WTC11 (cell line): Measurements from ENCODE around the gene MAEA. TPM values are rescaled to one million over a fixed set of nuclear protein-coding genes. Genes with fewer than 3 reads are reported as not detected.
"Not testable (repeated sequence)": the region's sequence is repeated elsewhere in the genome, so short reads cannot be mapped to it uniquely, and the experiment has no call there.

Experiments
- ATAC-seq: fragments of 200-7000 bp; cut with Tn5 transposase; 2 replicates; pipeline ENCODE4 v1.10.0; 2021; ENCODE audit warnings: mild to moderate bottlenecking, moderate library complexity
- CTCF ChIA-PET: fragments of 300-600 bp; sonication (Branson Sonifier 250); formaldehyde crosslinking; loops from one replicate; lab custom pipeline; 2021; ENCODE audit warnings: antibody characterized with exemption; lab: Charles Lee
- POLR2A ChIA-PET: fragments of 350-600 bp; sonication (Branson Sonifier 250); formaldehyde crosslinking; loops from one replicate; lab custom pipeline; 2021; ENCODE audit warnings: antibody characterized with exemption; lab: Charles Lee
- DNase-seq: peaks from one replicate; pipeline ENCODE4 v3.0.0; 2021; ENCODE audit warnings: low spot score
- H3K27ac Mint-ChIP-seq: 2 replicates; pipeline ENCODE4 v1.8.0; 2021; ENCODE audit warnings: mixed read lengths
- H3K27me3 Mint-ChIP-seq: 2 replicates; pipeline ENCODE4 v1.8.0; 2021; ENCODE audit warnings: low read depth, mild to moderate bottlenecking, moderate library complexity, mixed read lengths
- H3K36me3 Mint-ChIP-seq: 2 replicates; pipeline ENCODE4 v1.8.0; 2021; ENCODE audit warnings: mixed read lengths
- H3K4me1 Mint-ChIP-seq: 2 replicates; pipeline ENCODE4 v1.8.0; 2022; ENCODE audit warnings: mixed read lengths
- H3K4me3 Mint-ChIP-seq: 2 replicates; pipeline ENCODE4 v1.8.0; 2021; ENCODE audit warnings: mild to moderate bottlenecking, moderate library complexity, mixed read lengths
- H3K9me3 Mint-ChIP-seq: 2 replicates; pipeline ENCODE4 v1.8.0; 2021; ENCODE audit warnings: mixed read lengths
- CBFB ChIP-seq: sonication (generic); formaldehyde crosslinking; IDR thresholded peaks from 2 replicates; pipeline ENCODE4 v1.8.1; 2022; ENCODE audit warnings: mild to moderate bottlenecking, low read depth, missing genetic modification reagents
- CREB1 ChIP-seq: sonication (generic); formaldehyde crosslinking; IDR thresholded peaks from 2 replicates; pipeline ENCODE4 v1.8.0; 2023; ENCODE audit warnings: mild to moderate bottlenecking, missing genetic modification reagents
- E2F1 ChIP-seq: sonication (generic); formaldehyde crosslinking; IDR thresholded peaks from 2 replicates; pipeline ENCODE4 v1.8.0; 2022; ENCODE audit warnings: mild to moderate bottlenecking, missing genetic modification reagents
- FOXJ3 ChIP-seq: sonication (generic); formaldehyde crosslinking; IDR thresholded peaks from 2 replicates; pipeline ENCODE4 v1.9.0; 2021; ENCODE audit warnings: missing genetic modification reagents, mild to moderate bottlenecking, borderline replicate concordance
- HMGA2 ChIP-seq: fragments of 250-450 bp; sonication (Bioruptor Pico); IDR thresholded peaks from 2 replicates; pipeline ENCODE4 v1.4.0; 2021; ENCODE audit warnings: mild to moderate bottlenecking, moderate library complexity
- JUN ChIP-seq: sonication (generic); formaldehyde crosslinking; IDR thresholded peaks from 2 replicates; pipeline ENCODE4 v1.8.0; 2023; ENCODE audit warnings: mild to moderate bottlenecking, missing genetic modification reagents
- MXD4 ChIP-seq: fragments of 250-450 bp; sonication (Bioruptor Pico); IDR thresholded peaks from 2 replicates; pipeline ENCODE4 v1.8.0; 2021; ENCODE audit warnings: mild to moderate bottlenecking, moderate library complexity, borderline replicate concordance
- NFATC4 ChIP-seq: fragments of 250-450 bp; sonication (Bioruptor Pico); IDR thresholded peaks from 2 replicates; pipeline ENCODE4 v1.9.0; 2021; ENCODE audit warnings: mild to moderate bottlenecking
- PREB ChIP-seq: sonication (generic); formaldehyde crosslinking; IDR thresholded peaks from 2 replicates; pipeline ENCODE4 v1.8.1; 2022; ENCODE audit warnings: mild to moderate bottlenecking, missing genetic modification reagents, moderate library complexity, borderline replicate concordance
- SOX15 ChIP-seq: fragments of 250-450 bp; sonication (Bioruptor Pico); IDR thresholded peaks from 2 replicates; pipeline ENCODE4 v1.9.0; 2021; ENCODE audit warnings: mild to moderate bottlenecking
- ZNF317 ChIP-seq: sonication (generic); formaldehyde crosslinking; IDR thresholded peaks from 2 replicates; pipeline ENCODE4 v1.8.1; 2023; ENCODE audit warnings: low read depth, mild to moderate bottlenecking, moderate library complexity, missing genetic modification reagents, borderline replicate concordance
- ZNF416 ChIP-seq: fragments of 250-450 bp; sonication (Bioruptor Pico); IDR thresholded peaks from 2 replicates; pipeline ENCODE4 v1.9.0; 2021; ENCODE audit warnings: mild to moderate bottlenecking, inconsistent platforms
- total RNA-seq: library from RNA; stranded (reverse); gene quantifications from 3 replicates; pipeline ENCODE4 v1.2.3, GENCODE V29; 2021
- TF ChIP-seq, protein P1 (sequence below): sonication (generic); formaldehyde crosslinking; IDR thresholded peaks from 2 replicates; pipeline ENCODE4 v1.8.1; 2023; ENCODE audit warnings: mild to moderate bottlenecking, missing genetic modification reagents, moderate library complexity
- TF ChIP-seq, protein P2 (sequence below): sonication (generic); formaldehyde crosslinking; IDR thresholded peaks from 2 replicates; pipeline ENCODE4 v1.8.0; 2023; ENCODE audit warnings: mild to moderate bottlenecking, missing genetic modification reagents
- TF ChIP-seq, protein P3 (sequence below): fragments of 200-600 bp; IDR thresholded peaks from 2 replicates; pipeline ENCODE4 v1.8.0; 2022; ENCODE audit warnings: antibody characterized with exemption
- TF ChIP-seq, protein P4 (sequence below): sonication (generic); formaldehyde crosslinking; IDR thresholded peaks from 2 replicates; pipeline ENCODE4 v1.8.0; 2022; ENCODE audit warnings: mild to moderate bottlenecking, missing genetic modification reagents
- TF ChIP-seq, protein P5 (sequence below): sonication (generic); formaldehyde crosslinking; IDR thresholded peaks from 2 replicates; pipeline ENCODE4 v1.8.1; 2023; ENCODE audit warnings: mild to moderate bottlenecking, missing genetic modification reagents, moderate library complexity
- TF ChIP-seq, protein P6 (sequence below): sonication (generic); formaldehyde crosslinking; IDR thresholded peaks from 2 replicates; pipeline ENCODE4 v1.8.1; 2022; ENCODE audit warnings: missing genetic modification reagents, borderline replicate concordance

MAEA gene
- total RNA-seq, 1 experiment from 2014 or later, result 86.9 TPM

- Mint-ChIP-seq H3K9me3 (no peaks in the 10 kb centered on the region), H3K4me3 (no peak overlapping the region), H3K36me3 (peaks cover 16% of the 10 kb centered on the region), H3K27ac (no peak overlapping the region), H3K4me1 (no peaks in the 10 kb centered on the region), H3K27me3 (no peaks in the 10 kb centered on the region)
- ChIA-PET CTCF (no interaction called here), POLR2A (no interaction called here)
- ATAC-seq (no peak), DNase-seq (no peak)
- TF ChIP-seq, protein P1, sequence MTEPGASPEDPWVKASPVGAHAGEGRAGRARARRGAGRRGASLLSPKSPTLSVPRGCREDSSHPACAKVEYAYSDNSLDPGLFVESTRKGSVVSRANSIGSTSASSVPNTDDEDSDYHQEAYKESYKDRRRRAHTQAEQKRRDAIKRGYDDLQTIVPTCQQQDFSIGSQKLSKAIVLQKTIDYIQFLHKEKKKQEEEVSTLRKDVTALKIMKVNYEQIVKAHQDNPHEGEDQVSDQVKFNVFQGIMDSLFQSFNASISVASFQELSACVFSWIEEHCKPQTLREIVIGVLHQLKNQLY (CRISPR knock-in tag), result no peak
- no peak for TF ChIP-seq PREB
- TF ChIP-seq SOX15, result no peak
- TF ChIP-seq, protein P2, sequence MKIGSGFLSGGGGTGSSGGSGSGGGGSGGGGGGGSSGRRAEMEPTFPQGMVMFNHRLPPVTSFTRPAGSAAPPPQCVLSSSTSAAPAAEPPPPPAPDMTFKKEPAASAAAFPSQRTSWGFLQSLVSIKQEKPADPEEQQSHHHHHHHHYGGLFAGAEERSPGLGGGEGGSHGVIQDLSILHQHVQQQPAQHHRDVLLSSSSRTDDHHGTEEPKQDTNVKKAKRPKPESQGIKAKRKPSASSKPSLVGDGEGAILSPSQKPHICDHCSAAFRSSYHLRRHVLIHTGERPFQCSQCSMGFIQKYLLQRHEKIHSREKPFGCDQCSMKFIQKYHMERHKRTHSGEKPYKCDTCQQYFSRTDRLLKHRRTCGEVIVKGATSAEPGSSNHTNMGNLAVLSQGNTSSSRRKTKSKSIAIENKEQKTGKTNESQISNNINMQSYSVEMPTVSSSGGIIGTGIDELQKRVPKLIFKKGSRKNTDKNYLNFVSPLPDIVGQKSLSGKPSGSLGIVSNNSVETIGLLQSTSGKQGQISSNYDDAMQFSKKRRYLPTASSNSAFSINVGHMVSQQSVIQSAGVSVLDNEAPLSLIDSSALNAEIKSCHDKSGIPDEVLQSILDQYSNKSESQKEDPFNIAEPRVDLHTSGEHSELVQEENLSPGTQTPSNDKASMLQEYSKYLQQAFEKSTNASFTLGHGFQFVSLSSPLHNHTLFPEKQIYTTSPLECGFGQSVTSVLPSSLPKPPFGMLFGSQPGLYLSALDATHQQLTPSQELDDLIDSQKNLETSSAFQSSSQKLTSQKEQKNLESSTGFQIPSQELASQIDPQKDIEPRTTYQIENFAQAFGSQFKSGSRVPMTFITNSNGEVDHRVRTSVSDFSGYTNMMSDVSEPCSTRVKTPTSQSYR (CRISPR knock-in tag), result no peak
- TF ChIP-seq JUN (CRISPR knock-in tag), result no peak
- TF ChIP-seq CREB1, result no peak
- TF ChIP-seq, protein P3, sequence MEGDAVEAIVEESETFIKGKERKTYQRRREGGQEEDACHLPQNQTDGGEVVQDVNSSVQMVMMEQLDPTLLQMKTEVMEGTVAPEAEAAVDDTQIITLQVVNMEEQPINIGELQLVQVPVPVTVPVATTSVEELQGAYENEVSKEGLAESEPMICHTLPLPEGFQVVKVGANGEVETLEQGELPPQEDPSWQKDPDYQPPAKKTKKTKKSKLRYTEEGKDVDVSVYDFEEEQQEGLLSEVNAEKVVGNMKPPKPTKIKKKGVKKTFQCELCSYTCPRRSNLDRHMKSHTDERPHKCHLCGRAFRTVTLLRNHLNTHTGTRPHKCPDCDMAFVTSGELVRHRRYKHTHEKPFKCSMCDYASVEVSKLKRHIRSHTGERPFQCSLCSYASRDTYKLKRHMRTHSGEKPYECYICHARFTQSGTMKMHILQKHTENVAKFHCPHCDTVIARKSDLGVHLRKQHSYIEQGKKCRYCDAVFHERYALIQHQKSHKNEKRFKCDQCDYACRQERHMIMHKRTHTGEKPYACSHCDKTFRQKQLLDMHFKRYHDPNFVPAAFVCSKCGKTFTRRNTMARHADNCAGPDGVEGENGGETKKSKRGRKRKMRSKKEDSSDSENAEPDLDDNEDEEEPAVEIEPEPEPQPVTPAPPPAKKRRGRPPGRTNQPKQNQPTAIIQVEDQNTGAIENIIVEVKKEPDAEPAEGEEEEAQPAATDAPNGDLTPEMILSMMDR, result no peak
- TF ChIP-seq E2F1, result no peak
- TF ChIP-seq HMGA2 (CRISPR knock-in tag), result no peak
Observed at GRCh38 chr4:1323635-1324442, 34.1 kb downstream of the MAEA start.

- H3K27ac Mint-ChIP-seq, POLR2A ChIA-PET, H3K4me1 Mint-ChIP-seq, H3K36me3 Mint-ChIP-seq, DNase-seq, H3K27me3 Mint-ChIP-seq, H3K9me3 Mint-ChIP-seq, H3K4me3 Mint-ChIP-seq, CTCF ChIA-PET, ATAC-seq: not testable (repeated sequence)
Observed at GRCh38 chr4:1324443-1325175, 34.9 kb downstream of the MAEA start.

DNA sequence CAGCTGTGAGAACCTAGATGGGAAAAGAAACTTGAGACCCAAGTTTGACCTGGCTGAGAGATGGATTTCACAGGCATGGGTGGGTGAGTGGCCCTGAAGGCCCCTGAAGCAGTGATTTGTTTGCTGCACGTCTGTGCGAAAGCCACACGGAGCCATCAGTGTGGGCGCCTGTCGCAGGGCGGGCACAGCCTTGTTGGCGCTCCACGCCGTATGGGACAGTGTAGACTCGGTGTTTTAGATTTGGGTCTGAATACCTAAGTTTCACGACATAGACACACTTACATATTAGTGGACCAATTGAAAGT is 35.4 kb downstream of the MAEA start:
- ATAC-seq (no peak), DNase-seq (no peak)
- Mint-ChIP-seq H3K27me3 (no peaks in the 10 kb centered on the region), H3K9me3 (no peaks in the 10 kb centered on the region), H3K27ac (no peak overlapping the region), H3K4me3 (no peak overlapping the region), H3K36me3 (peaks cover 6% of the 10 kb centered on the region), H3K4me1 (no peaks in the 10 kb centered on the region)
- POLR2A ChIA-PET, result no interaction called here
- CTCF ChIA-PET, result no interaction called here
- TF ChIP-seq NFATC4 (CRISPR knock-in tag), result no peak
- TF ChIP-seq, protein P4, sequence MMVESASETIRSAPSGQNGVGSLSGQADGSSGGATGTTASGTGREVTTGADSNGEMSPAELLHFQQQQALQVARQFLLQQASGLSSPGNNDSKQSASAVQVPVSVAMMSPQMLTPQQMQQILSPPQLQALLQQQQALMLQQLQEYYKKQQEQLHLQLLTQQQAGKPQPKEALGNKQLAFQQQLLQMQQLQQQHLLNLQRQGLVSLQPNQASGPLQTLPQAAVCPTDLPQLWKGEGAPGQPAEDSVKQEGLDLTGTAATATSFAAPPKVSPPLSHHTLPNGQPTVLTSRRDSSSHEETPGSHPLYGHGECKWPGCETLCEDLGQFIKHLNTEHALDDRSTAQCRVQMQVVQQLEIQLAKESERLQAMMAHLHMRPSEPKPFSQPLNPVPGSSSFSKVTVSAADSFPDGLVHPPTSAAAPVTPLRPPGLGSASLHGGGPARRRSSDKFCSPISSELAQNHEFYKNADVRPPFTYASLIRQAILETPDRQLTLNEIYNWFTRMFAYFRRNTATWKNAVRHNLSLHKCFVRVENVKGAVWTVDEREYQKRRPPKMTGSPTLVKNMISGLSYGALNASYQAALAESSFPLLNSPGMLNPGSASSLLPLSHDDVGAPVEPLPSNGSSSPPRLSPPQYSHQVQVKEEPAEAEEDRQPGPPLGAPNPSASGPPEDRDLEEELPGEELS, result no peak
- no peak for TF ChIP-seq CBFB (CRISPR knock-in tag)
- TF ChIP-seq, protein P5, sequence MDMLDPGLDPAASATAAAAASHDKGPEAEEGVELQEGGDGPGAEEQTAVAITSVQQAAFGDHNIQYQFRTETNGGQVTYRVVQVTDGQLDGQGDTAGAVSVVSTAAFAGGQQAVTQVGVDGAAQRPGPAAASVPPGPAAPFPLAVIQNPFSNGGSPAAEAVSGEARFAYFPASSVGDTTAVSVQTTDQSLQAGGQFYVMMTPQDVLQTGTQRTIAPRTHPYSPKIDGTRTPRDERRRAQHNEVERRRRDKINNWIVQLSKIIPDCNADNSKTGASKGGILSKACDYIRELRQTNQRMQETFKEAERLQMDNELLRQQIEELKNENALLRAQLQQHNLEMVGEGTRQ (CRISPR knock-in tag), result no peak
- no peak for TF ChIP-seq ZNF416 (CRISPR knock-in tag)
- TF ChIP-seq FOXJ3 (CRISPR knock-in tag), result no peak
- no peak for TF ChIP-seq JUN (CRISPR knock-in tag)
- no peak for TF ChIP-seq CREB1
- no peak for TF ChIP-seq MXD4 (CRISPR knock-in tag)
- TF ChIP-seq ZNF317 (CRISPR knock-in tag), result no peak
- TF ChIP-seq, protein P6, sequence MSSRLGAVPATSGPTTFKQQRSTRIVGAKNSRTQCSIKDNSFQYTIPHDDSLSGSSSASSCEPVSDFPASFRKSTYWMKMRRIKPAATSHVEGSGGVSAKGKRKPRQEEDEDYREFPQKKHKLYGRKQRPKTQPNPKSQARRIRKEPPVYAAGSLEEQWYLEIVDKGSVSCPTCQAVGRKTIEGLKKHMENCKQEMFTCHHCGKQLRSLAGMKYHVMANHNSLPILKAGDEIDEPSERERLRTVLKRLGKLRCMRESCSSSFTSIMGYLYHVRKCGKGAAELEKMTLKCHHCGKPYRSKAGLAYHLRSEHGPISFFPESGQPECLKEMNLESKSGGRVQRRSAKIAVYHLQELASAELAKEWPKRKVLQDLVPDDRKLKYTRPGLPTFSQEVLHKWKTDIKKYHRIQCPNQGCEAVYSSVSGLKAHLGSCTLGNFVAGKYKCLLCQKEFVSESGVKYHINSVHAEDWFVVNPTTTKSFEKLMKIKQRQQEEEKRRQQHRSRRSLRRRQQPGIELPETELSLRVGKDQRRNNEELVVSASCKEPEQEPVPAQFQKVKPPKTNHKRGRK, result no peak
